GM12892 (cell line): ENCODE data around the gene CYP4F2.

Source experiments
- DNase-seq: peaks from one replicate; pipeline ENCODE4 v3.0.0; 2011; ENCODE audit not compliant: insufficient read length
- FAIRE-seq: peaks from 2 replicates; lab custom pipeline; 2011; peaks lifted over from hg19 to GRCh38; lab: Jason Lieb, UNC
- POLR2A ChIP-seq: IDR thresholded peaks from 2 replicates; pipeline ENCODE4 v1.6.1; 2011; ENCODE audit warnings: low read depth, low read length, control low read depth
- POLR2AphosphoS5 ChIP-seq: IDR thresholded peaks from 2 replicates; pipeline ENCODE4 v1.6.1; 2011; ENCODE audit warnings: low read depth, low read length, control low read depth
- TAF1 ChIP-seq: IDR thresholded peaks from 2 replicates; pipeline ENCODE4 v1.6.1; 2011; ENCODE audit warnings: low read depth, mild to moderate bottlenecking, control low read depth, low read length, borderline replicate concordance

Gene CYP4F2

DNA sequence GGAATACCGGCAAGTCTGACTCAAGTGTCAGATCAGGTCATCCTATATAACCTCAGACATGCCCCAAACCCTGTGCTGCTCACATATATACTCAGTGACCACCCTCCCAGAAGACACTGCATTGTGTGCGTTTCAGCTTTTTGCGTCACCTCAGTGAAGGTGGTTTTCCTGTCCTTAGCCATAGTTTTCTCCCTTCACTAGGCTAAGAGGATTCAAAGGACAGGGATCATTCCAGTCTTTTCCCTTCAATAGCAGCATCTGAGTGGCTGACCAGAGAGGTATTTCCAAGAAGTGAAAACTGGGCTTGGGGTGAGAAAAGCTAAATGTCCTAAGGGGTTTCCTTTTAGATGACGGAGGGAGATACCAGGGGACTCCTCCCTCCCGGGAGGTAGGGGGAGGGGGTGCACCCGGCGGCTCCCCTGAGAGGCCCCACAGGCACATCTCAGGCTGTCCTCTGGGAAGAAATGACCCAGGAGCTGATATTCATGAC lies 69.7 kb downstream of the CYP4F2 start:
- TF ChIP-seq POLR2A (no peak), TAF1 (no peak), POLR2AphosphoS5 (no peak)
- no peak for DNase-seq
- FAIRE-seq = no peak
